HG03135 (cell line): ENCODE measurements around the gene CEP70.
"Not testable (repeated sequence)": the region's sequence is repeated elsewhere in the genome, so short reads cannot be mapped to it uniquely, and the experiment has no call there.

ENCODE experiments used
- ATAC-seq: cut with Tn5 transposase; IDR thresholded peaks from one replicate; pipeline ENCODE4 v1.9.1; 2021; ENCODE audit warnings: mild to moderate bottlenecking, moderate library complexity; ENCODE audit not compliant: unreplicated experiment

The CEP70 gene

DNA sequence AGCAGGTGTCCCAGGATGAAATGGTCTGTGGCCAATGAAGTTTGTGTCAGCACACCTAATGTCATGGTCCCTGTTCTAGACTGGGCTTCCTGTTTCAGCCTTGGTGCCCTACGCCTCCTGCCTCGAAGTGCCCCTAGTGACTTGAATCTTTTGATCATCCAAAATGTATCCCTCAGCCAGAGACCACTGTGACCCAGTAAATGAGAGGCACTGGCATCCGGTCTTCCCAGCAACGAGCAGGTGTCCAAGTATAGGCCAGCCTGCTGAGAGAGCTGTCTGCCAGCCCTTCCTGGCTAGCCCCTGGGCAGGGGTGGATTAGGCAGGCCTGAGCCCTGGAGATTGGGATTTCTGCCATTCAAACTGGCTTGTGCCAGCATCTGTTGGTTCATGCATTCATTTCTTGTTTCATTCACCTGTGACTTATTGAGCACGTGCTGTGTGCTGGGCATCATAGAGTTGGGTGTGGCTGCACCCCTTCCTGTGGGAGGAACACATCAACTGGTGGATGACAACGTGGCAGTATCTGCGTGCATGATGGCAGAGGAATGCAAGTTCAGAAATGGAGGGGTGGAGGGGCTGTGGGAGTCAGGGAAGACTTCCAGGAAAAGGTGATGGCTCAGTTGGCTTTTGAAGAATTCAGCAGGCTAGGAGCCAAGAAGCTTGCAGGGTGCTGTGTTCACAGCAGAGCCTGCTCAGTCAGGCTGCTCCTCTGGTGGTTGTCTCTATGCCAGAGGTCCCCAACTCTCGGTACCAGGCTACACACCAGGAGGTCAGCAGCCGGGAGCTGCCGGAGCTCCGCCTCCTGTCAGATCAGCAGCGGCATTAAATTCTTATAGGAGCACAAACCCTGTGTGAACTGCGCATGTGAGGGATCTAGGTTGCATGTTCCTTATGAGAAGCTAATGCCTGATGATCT lies 138.0 kb downstream of the CEP70 start:
- no peak for ATAC-seq

DNA sequence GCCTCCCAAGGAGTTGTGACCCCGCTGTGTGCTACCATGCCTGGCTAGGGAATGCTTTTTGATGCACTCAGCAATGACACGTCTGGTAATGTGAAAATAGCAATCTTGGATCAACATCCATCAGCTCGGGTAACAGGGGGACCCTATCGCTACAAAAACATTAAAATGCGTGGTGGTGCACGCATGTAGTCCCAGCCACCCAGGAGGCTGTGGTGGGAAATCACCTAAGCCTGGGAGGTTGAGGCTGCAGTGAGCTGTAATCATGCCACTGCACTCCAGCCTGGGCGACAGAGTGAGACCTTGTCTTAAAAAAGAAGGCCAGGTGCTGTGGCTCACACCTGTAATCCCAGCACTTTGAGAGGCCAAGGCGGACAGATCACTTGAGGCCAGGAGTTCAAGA lies 140.1 kb downstream of the CEP70 start:
- not testable (repeated sequence) for ATAC-seq

DNA sequence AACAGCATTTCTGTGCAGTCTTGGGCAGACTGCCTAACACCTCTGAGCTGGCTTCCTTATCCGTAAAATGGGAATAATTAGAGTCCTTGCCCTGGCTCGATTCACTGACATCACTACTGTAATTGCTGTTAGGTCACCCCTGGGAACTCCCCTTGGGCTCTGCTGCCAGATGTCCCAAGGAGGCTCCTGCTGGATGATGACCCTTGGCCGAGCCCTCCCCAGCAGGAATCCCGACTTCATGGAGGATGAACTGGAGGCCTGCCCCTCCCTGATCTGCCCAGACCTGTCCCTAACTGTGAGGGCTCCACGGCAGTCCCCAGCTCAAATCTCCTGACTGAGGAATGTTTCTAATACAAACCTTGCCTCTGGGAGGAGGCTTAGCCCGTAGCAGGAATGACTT lies 141.6 kb downstream of the CEP70 start:
- no peak for ATAC-seq

DNA sequence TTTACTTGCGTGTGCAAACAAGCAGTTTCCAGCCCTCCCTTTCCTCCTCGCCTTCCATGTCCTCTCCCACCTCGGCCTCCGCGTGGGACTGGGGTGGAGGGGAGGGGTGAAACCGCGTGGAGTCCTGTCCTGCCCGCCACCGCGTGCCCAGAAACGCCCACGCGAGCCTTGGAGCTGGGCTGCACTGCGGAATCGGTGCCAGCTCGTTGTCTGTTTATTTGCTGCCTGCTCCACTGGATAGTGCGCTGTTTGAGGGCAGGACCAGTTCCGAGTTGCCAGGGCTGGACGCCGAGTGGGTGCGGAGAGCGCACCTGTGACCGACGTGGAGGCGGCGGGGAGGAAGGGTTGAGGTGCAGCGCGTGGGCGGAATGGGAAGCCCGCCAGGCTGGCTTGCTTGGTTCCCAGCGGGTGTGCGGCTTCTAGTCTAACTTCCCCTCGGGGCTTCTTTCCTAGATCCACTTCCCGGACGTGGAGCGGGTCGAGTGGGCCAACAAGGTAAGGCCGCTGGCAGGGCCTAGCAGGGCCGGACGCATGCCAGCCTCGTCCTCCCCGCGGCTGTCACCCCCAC lies 142.4 kb downstream of the CEP70 start:
- no peak for ATAC-seq

DNA sequence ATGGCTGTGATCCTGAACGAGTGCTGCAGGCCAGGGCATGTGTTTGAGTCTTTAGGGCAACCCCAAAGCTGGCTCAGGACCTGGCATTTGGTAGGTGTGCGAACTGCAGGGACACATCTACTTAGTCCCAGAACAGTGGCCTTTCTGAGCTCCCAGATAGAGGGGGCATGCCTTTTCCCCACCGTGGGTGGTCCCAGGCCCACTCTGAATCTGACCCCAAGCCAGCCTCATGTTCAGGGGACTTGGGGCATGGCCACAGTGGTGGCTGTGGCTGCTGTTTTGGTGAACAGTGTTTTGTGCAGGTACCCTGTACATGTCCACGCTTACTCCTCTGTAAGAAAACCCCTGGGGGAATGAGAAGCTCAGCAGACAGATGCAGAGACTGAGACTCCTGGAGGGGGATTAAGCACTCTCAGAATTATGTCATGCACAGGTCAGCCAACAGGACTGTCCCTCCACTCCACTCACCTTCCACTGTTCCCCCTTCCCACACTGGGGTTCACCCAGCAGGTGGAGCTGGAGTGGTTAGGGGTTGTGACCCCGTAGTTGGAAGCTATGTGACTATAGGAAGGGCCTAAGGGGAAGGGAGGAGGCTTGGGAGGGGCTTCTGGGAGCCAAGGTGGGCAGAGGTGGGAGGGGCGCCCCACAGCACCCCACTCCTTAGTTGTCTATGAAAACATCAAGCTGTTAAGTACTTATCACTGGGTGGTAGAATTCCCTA lies 143.2 kb downstream of the CEP70 start:
- ATAC-seq, result no peak

DNA sequence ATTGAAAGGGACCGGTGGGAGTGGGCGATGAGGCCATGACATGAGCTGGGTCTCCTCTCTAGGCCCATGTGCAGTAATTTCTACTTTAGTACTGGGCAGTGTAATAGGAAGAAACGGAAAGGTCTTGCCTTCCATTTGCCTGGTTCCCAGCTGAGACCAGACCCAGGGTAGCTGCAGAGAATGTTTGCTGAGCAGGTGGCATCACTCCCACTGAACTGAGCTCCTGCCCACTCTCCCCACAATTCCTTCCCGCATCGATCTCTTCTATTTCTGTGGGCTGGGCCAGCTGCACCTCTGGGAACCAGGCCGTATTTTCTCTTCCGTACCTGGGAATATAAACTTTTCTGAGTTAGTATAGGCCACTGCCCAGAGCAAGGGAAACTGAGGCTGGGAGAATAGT lies 143.9 kb downstream of the CEP70 start:
- no peak for ATAC-seq

DNA sequence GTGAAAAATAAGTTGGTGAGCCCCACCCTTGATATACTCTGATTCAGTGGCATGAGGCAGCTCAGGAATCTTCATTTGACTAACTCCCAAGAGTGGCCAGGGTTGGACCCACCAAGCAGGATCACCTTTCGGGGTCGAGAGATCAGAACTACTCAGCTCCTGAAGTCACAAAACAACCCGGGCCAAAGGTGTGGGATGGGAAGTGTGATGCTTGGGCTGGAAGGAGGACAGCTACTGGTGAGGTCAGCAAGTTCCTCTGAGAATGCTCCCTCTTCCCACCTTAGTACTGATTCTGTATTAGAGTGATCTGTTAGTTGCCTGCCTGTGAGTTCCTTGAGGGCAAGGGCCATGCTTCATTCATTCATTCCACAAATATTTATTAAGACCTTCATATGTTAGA lies 144.6 kb downstream of the CEP70 start:
- no peak for ATAC-seq

DNA sequence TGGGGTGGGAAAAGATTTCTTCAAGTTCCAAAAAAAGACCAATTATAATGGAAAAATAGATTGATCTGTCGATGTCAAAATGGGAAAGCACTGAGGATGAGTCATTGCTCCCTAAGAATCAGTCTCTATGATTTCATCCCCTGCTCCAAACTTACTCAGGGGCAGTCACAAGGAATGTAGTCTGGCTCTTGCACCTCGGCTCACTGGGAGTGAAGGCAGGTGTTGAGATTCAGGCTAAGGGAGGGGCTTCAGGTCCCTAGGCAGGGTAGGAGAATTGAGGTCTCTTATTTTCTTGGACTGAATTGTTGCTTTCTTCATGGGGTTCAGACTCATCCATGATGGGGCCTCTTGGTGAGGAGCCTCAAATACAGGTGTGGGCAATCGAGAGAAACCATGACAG lies 145.4 kb downstream of the CEP70 start:
- ATAC-seq, result no peak

DNA sequence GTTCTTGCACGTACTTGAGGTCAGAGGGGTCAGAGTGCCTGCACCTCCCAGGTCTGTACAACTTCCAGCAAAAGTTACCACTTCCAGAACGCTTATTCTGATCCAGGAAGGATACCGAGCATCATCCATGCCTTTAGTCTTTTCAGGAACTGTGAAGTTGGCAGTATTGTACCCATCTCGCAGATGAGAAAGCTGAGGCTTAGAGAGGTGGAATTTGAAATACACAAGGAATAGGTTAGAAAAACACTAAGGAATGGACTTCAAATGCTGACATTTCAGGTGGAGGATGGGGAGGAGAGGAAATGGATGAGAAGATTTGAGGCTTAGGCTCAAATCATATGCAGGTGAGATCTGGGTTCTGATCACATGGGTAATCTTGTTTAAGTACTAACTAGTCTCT lies 148.4 kb downstream of the CEP70 start:
- ATAC-seq, result no peak

DNA sequence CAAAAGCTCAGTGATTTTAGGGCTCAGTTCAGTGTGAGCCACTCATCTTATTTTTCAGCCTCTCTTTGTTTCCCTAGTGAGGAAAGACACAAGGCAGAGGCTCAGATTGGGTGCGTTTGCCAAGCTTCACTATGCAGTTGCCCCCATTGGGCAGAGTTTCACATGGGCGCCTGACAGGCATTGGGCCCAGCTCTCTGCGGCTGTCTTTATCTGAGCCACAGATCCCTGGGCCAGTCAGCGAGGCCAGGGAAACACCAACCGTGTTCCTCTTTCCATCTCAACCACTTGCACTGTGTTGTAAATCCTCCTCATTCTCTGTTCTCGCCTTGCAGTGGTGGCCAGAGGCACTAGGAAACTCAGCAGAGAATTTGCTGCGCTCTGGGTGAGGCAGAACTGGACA lies 148.8 kb downstream of the CEP70 start:
- no peak for ATAC-seq
